ENCODE measurements around the gene NUMA1. TPM values are rescaled to one million over a fixed set of nuclear protein-coding genes. Genes with fewer than 3 reads are reported as not detected.
A peak's percentile ranks its signal among the peaks of the same experiment; 100 is the strongest.

Gene NUMA1
- total RNA-seq, 1 donor from 2014 or later, result 289 TPM

DNA sequence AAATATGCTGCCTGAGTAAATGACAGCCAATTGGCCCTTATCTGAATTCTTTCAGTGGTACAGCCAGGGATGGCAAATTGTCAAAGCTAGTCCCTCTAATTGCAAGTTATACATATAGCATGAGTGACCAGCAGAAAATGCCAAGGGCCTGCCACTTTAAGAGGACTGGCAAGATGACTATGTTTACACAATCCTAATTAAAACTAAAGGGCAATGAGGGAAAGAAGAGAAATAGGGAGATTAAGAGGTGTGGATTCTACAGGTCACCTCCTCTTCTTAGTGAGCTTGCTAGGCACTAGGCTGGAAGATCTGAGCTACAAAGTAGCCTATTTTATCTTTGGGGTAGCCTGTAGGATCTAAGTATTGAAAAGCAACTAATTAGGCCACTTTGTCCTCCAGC lies 13.5 kb downstream of the NUMA1 start:
- H3K9me3 ChIP-seq, result no peaks in the 10 kb centered on the region
- H3K27me3 ChIP-seq, result no peaks in the 10 kb centered on the region
- peak overlapping the region; percentile 3 to 87 for H3K27ac ChIP-seq
- TF ChIP-seq, protein P1, sequence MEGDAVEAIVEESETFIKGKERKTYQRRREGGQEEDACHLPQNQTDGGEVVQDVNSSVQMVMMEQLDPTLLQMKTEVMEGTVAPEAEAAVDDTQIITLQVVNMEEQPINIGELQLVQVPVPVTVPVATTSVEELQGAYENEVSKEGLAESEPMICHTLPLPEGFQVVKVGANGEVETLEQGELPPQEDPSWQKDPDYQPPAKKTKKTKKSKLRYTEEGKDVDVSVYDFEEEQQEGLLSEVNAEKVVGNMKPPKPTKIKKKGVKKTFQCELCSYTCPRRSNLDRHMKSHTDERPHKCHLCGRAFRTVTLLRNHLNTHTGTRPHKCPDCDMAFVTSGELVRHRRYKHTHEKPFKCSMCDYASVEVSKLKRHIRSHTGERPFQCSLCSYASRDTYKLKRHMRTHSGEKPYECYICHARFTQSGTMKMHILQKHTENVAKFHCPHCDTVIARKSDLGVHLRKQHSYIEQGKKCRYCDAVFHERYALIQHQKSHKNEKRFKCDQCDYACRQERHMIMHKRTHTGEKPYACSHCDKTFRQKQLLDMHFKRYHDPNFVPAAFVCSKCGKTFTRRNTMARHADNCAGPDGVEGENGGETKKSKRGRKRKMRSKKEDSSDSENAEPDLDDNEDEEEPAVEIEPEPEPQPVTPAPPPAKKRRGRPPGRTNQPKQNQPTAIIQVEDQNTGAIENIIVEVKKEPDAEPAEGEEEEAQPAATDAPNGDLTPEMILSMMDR (IDR thresholded peaks at IDR 0.05), result no peak
- no peak overlapping the region for H3K4me3 ChIP-seq
- peaks cover 0 to 24% of the 10 kb centered on the region in 2 donors for H3K4me1 ChIP-seq
- no peaks in the 10 kb centered on the region for H3K36me3 ChIP-seq
- DNase-seq (ENCODE audit: low spot score in 2 of 2), result peak in 1 of 2 donors; percentile 8
- intact Hi-C loops (cut with DNase I), result no loop called here

DNA sequence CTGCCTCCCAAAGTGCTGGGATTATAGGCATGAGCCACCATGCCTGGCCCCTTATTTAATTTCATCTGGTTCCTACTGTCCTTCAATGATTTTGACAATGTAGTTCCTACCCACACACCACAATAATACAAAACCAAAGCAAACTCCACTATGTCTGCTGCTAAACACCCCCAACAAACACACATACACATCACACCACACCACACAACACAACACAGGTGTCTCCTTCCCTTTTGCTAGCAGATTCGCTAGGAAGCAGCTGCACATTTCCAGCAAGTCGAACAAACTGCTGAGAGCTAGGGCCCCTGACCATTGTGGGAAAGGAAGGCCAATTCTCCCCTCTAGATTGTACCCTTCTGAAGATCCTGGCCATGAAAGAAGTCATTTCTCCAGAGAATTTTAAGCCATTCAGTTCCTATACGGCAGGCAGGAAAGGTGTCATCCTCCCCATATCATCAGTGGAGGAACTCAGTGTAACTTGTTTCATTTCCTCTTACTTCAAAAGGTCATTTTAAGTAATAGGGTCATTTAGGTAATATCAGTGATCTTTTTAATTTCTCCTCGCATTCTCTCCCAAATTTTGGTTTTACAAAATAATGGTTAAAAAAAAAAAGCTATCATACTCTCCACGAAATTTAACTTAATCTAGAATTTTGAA lies 18.5 kb downstream of the NUMA1 start:
- intact Hi-C loops (cut with DNase I), result no loop called here
- TF ChIP-seq, protein P1 (IDR thresholded peaks at IDR 0.05), result no peak
- H3K4me3 ChIP-seq, result no peak overlapping the region
- peak in 1 of 2 donors; percentile 5 for DNase-seq (ENCODE audit: low spot score in 2 of 2)
- no peaks in the 10 kb centered on the region for H3K27me3 ChIP-seq
- H3K4me1 ChIP-seq, result no peaks in the 10 kb centered on the region
- H3K27ac ChIP-seq, result no peak overlapping the region
- no peaks in the 10 kb centered on the region for H3K36me3 ChIP-seq
- H3K9me3 ChIP-seq, result no peaks in the 10 kb centered on the region

DNA sequence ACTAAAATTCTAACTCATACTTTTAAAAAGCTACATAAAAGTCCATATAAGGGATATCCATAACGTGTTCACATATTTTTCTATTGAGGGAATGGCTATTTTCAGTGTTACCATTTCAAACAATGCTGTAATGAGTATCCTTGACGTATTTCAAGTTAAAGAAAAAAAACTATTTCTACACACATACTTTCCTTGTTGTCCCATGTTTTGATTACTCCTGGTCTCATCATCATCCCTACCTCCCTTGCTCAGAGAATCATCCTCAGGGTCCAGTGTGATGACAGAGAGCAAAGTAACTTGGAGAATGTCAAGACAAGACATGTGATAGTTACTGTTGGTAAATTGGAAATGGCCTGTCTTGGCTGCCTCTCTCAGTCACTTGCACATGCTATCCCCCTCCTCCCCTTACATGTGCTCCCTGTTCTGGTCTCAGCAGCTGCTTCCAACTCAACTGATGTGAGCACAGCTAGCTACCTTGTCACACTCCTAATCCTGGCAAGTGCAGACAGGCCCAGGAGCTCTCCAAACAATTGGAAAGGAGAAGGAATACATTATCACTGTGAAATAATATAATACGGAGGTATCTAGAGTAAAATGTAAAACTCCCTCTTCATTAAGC lies 21.8 kb downstream of the NUMA1 start:
- DNase-seq (ENCODE audit: low spot score in 2 of 2), result peak in 1 of 2 donors; percentile 35
- H3K27me3 ChIP-seq, result no peaks in the 10 kb centered on the region
- TF ChIP-seq, protein P1 (IDR thresholded peaks at IDR 0.05), result no peak
- H3K4me3 ChIP-seq, result no peak overlapping the region
- no peak overlapping the region for H3K27ac ChIP-seq
- intact Hi-C loops (cut with DNase I), result no loop called here
- H3K9me3 ChIP-seq, result no peaks in the 10 kb centered on the region
- H3K36me3 ChIP-seq, result no peaks in the 10 kb centered on the region
- H3K4me1 ChIP-seq, result no peaks in the 10 kb centered on the region

DNA sequence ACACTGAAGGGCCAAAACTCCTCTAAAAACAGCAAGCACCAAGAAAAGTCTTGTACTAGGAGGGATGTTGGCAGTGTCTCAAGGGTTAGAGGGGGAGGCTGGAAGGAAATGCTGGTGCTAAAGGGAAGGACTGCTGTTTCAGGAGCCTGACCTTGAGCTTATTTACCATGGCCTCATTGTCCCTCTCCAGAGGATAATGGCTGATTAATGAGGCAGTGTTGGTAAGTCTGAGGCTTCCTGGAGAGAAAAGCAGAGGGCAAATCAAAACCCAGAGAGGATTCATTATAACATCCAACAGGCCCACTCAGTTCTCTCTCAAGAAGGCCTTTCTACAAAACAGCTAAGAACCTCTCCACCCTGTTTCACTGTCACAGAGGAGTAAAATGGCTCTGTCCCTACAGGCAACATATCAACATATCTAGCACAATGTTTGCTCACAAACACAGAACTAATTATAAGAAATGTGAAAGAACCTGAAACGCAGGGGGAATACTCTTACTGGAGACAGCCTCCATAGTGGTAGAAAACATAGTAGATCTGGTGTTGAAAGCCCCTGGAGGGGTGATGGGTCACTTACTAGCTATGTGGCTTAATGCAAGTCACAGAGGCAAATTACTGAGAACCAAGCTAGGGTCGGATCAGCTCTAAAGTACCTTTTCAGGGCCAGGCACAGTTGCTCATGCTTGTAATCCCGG lies 31.4 kb downstream of the NUMA1 start:
- H3K4me3 ChIP-seq, result no peak overlapping the region
- H3K4me1 ChIP-seq, result no peaks in the 10 kb centered on the region
- no peaks in the 10 kb centered on the region for H3K36me3 ChIP-seq
- H3K9me3 ChIP-seq, result no peaks in the 10 kb centered on the region
- TF ChIP-seq, protein P1 (IDR thresholded peaks at IDR 0.05), result no peak
- no peak overlapping the region for H3K27ac ChIP-seq
- intact Hi-C loops (cut with DNase I), result no loop called here
- no peak for DNase-seq (ENCODE audit: low spot score in 2 of 2)
- H3K27me3 ChIP-seq, result no peaks in the 10 kb centered on the region

DNA sequence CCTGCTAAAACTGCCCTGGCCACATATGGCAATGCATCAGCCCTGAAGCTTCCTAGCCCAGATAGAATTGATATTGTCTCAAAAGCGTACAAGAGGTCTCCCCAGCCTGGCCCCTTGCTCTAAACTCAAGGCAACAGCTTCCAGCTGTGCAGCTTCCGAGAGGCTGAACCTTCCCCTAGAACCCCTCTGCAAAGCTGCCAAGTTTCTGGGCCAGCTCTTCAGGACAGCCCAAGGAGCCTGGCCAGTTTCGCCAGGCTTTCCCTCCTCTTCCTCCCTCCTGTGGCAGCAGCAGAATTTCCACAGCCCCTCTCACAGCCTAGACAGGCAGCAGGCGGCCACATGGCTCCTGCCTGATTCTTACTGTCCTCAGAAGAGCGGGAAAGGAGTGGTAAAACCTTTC lies 34.5 kb downstream of the NUMA1 start:
- no peak overlapping the region for H3K27ac ChIP-seq
- H3K4me1 ChIP-seq, result peaks cover 0 to 15% of the 10 kb centered on the region in 2 donors
- TF ChIP-seq, protein P1 (IDR thresholded peaks at IDR 0.05), result no peak
- H3K36me3 ChIP-seq, result no peaks in the 10 kb centered on the region
- DNase-seq (ENCODE audit: low spot score in 2 of 2), result no peak
- no peaks in the 10 kb centered on the region for H3K9me3 ChIP-seq
- intact Hi-C loops (cut with DNase I), result no loop called here
- H3K4me3 ChIP-seq, result no peak overlapping the region
- H3K27me3 ChIP-seq, result no peaks in the 10 kb centered on the region

Measured in ascending aorta (tissue), 2 donors.